Lower lobe of right lung (tissue), 2 donors: ENCODE measurements around the gene MYPN. TPM values are rescaled to one million over a fixed set of nuclear protein-coding genes. Genes with fewer than 3 reads are reported as not detected.
"Not testable (repeated sequence)": the region's sequence is repeated elsewhere in the genome, so short reads cannot be mapped to it uniquely, and the experiment has no call there.

Source experiments
- ATAC-seq, 2 donors: fragments of 200-7000 bp; cut with Tn5 transposase; one replicate each; pipeline ENCODE4 v1.9.1; 2020 to 2022; ENCODE audit warnings: mild to moderate bottlenecking in 2 of 2, moderate library complexity in 2 of 2
- DNase-seq: peaks from one replicate; pipeline ENCODE4 v3.0.0-alpha.2; 2020
- H3K27ac ChIP-seq: fragments of 200-600 bp; one replicate; pipeline ENCODE4 v1.8.0; 2022
- H3K27me3 ChIP-seq: fragments of 200-600 bp; one replicate; pipeline ENCODE4 v1.8.0; 2022; ENCODE audit warnings: low read depth
- H3K36me3 ChIP-seq: fragments of 200-600 bp; one replicate; pipeline ENCODE4 v1.8.0; 2022; ENCODE audit warnings: mild to moderate bottlenecking
- H3K4me1 ChIP-seq: fragments of 200-600 bp; one replicate; pipeline ENCODE4 v1.8.0; 2022
- H3K4me3 ChIP-seq: fragments of 200-600 bp; one replicate; pipeline ENCODE4 v1.8.0; 2022; ENCODE audit warnings: mild to moderate bottlenecking
- H3K9me3 ChIP-seq: fragments of 200-600 bp; one replicate; pipeline ENCODE4 v1.8.0; 2022
- CTCF ChIP-seq: fragments of 200-600 bp; IDR thresholded peaks from one replicate; pipeline ENCODE4 v1.8.0; 2022; ENCODE audit warnings: antibody characterized with exemption, mild to moderate bottlenecking
- intact Hi-C: fragments of 100-400 bp; cut with DNase I; formaldehyde crosslinking; loops from one replicate; pipeline ENCODE4 v1.11.0; 2022
- total RNA-seq: library from RNA; stranded (reverse); fragmentation: NEBNext Ultra II Directional; extraction: Animal tissue kit (Norgen Biotek cat#: 25700); gene quantifications from one replicate; pipeline ENCODE4 v1.2.1, GENCODE V29; 2021
- donor health status: DM: no; HTN: yes; CAD: no; lungs with severe emphysema.

The MYPN gene
- total RNA-seq, 1 donor from 2014 or later = not detected

GRCh38 chr10:68235581-68235980 is 126.3 kb downstream of the MYPN start:
- no peaks in the 10 kb centered on the region for H3K36me3 ChIP-seq
- TF ChIP-seq CTCF = no peak
- peaks cover 9% of the 10 kb centered on the region for H3K4me1 ChIP-seq
- no peak overlapping the region for H3K27ac ChIP-seq
- intact Hi-C loops = no loop called here
- H3K27me3 ChIP-seq = no peaks in the 10 kb centered on the region
- DNase-seq = no peak
- no peak for ATAC-seq
- H3K4me3 ChIP-seq = no peak overlapping the region
- no peaks in the 10 kb centered on the region for H3K9me3 ChIP-seq

- intact Hi-C loops = no loop called here
- Histone ChIP-seq H3K4me1 (no peaks in the 10 kb centered on the region), H3K4me3 (no peak overlapping the region), H3K27me3 (no peaks in the 10 kb centered on the region), H3K36me3 (no peaks in the 10 kb centered on the region), H3K27ac (no peak overlapping the region), H3K9me3 (no peaks in the 10 kb centered on the region)
- no peak for ATAC-seq
- DNase-seq = no peak
- no peak for TF ChIP-seq CTCF
Observed at GRCh38 chr10:68237173-68237572, 127.9 kb downstream of the MYPN start.

- Histone ChIP-seq H3K4me1 (no peaks in the 10 kb centered on the region), H3K27me3 (no peaks in the 10 kb centered on the region), H3K36me3 (no peaks in the 10 kb centered on the region), H3K4me3 (no peak overlapping the region), H3K27ac (no peak overlapping the region), H3K9me3 (no peaks in the 10 kb centered on the region)
- intact Hi-C loops = no loop called here
- ATAC-seq = no peak
- no peak for TF ChIP-seq CTCF
- no peak for DNase-seq
Observed at GRCh38 chr10:68238371-68238770, 129.1 kb downstream of the MYPN start.

- Histone ChIP-seq H3K36me3 (no peaks in the 10 kb centered on the region), H3K4me1 (no peaks in the 10 kb centered on the region), H3K27ac (no peak overlapping the region), H3K4me3 (no peak overlapping the region), H3K27me3 (no peaks in the 10 kb centered on the region), H3K9me3 (no peaks in the 10 kb centered on the region)
- DNase-seq (no peak), ATAC-seq (no peak)
- no peak for TF ChIP-seq CTCF
- intact Hi-C loops = no loop called here
Observed at GRCh38 chr10:68239069-68239468, 129.8 kb downstream of the MYPN start.

GRCh38 chr10:68239596-68240150 is 130.4 kb downstream of the MYPN start:
- no peaks in the 10 kb centered on the region for H3K36me3 ChIP-seq
- no peak overlapping the region for H3K4me3 ChIP-seq
- DNase-seq = no peak
- no peak overlapping the region for H3K27ac ChIP-seq
- no peaks in the 10 kb centered on the region for H3K4me1 ChIP-seq
- intact Hi-C loops = no loop called here
- no peak for TF ChIP-seq CTCF
- no peaks in the 10 kb centered on the region for H3K27me3 ChIP-seq
- H3K9me3 ChIP-seq = no peaks in the 10 kb centered on the region
- no peak for ATAC-seq

GRCh38 chr10:68242051-68242450 is 132.8 kb downstream of the MYPN start:
- no peak overlapping the region for H3K27ac ChIP-seq
- H3K9me3 ChIP-seq = no peaks in the 10 kb centered on the region
- H3K27me3 ChIP-seq = no peaks in the 10 kb centered on the region
- ATAC-seq (no peak), DNase-seq (no peak)
- H3K4me3 ChIP-seq = no peak overlapping the region
- no peaks in the 10 kb centered on the region for H3K4me1 ChIP-seq
- intact Hi-C loops = no loop called here
- no peaks in the 10 kb centered on the region for H3K36me3 ChIP-seq
- no peak for TF ChIP-seq CTCF

- H3K27me3 ChIP-seq, H3K4me3 ChIP-seq, DNase-seq, H3K27ac ChIP-seq, intact Hi-C loops, H3K4me1 ChIP-seq, ATAC-seq, H3K9me3 ChIP-seq, H3K36me3 ChIP-seq: not testable (repeated sequence)
Observed at GRCh38 chr10:68246397-68246796, 137.1 kb downstream of the MYPN start.
